Activated CD4-positive, alpha-beta T cell treated with anti-CD3 and anti-CD28 coated beads, Interleukin-2, amount 50 U/mL, for 24 hours (primary cell): Measurements from ENCODE around the gene CELF4.

Experiments used
- DNase-seq, 2 donors: peaks; one replicate each; pipeline ENCODE4 v3.0.0-alpha.2; 2020; ENCODE audit warnings: low read depth in 1 of 2, low spot score in 1 of 2

CELF4 gene

GRCh38 chr18:37565101-37565976, at the start of gene CELF4:
CELF4 (minus strand) TSS chr18:37565798.
- DNase-seq, result no peak

GRCh38 chr18:37613253-37613565, 47.6 kb upstream of the CELF4 start:
- no peak for DNase-seq

- DNase-seq, result no peak
Measured at GRCh38 chr18:37612524-37613252, 47.1 kb upstream of the CELF4 start.

- DNase-seq, result no peak
Measured at GRCh38 chr18:37611614-37612279, 46.1 kb upstream of the CELF4 start.

- no peak for DNase-seq
Measured at GRCh38 chr18:37608876-37609275, 43.3 kb upstream of the CELF4 start.

- no peak for DNase-seq
Measured at GRCh38 chr18:37607281-37607680, 41.7 kb upstream of the CELF4 start.

GRCh38 chr18:37604032-37604431, 38.4 kb upstream of the CELF4 start:
- DNase-seq, result no peak

GRCh38 chr18:37598966-37599896, 33.6 kb upstream of the CELF4 start:
- DNase-seq, result no peak

- no peak for DNase-seq
Measured at GRCh38 chr18:37598396-37598795, 32.8 kb upstream of the CELF4 start.

- no peak for DNase-seq
Measured at GRCh38 chr18:37590346-37590745, 24.7 kb upstream of the CELF4 start.

- DNase-seq, result no peak
Measured at GRCh38 chr18:37588289-37588688, 22.7 kb upstream of the CELF4 start.

- no peak for DNase-seq
Measured at GRCh38 chr18:37586656-37587225, 21.1 kb upstream of the CELF4 start.

- DNase-seq, result no peak
Measured at GRCh38 chr18:37584952-37585695, 19.5 kb upstream of the CELF4 start.

- no peak for DNase-seq
Measured at GRCh38 chr18:37584217-37584616, 18.6 kb upstream of the CELF4 start.

- DNase-seq, result no peak
Measured at GRCh38 chr18:37582261-37582660, 16.7 kb upstream of the CELF4 start.

GRCh38 chr18:37578886-37579513, 13.4 kb upstream of the CELF4 start:
- DNase-seq, result no peak

GRCh38 chr18:37578182-37578678, 12.6 kb upstream of the CELF4 start:
- no peak for DNase-seq

GRCh38 chr18:37577051-37577611, 11.5 kb upstream of the CELF4 start:
- no peak for DNase-seq

GRCh38 chr18:37575646-37576045, 10.0 kb upstream of the CELF4 start:
- DNase-seq, result no peak
